Kidney (tissue), 14 donors: ENCODE results near the gene TREM2. TPM values are rescaled to one million over a fixed set of nuclear protein-coding genes. Genes with fewer than 3 reads are reported as not detected.

Experiments
- DNase-seq, 5 donors: peaks; one replicate each; pipeline ENCODE4 v3.0.0-alpha.2; 2013 to 2020
- FAIRE-seq: peaks from 2 replicates; lab custom pipeline; 2012; peaks lifted over from hg19 to GRCh38; lab: Jason Lieb, UNC
- H3K27ac ChIP-seq, 2 donors: one replicate each; pipeline ENCODE4 v1.7.0; 2013; ENCODE audit warnings: low read depth in 2 of 2, low read length in 2 of 2, inconsistent platforms in 1 of 2
- H3K27me3 ChIP-seq: one replicate; pipeline ENCODE4 v1.7.1; 2013; ENCODE audit warnings: low read length, inconsistent platforms; ENCODE audit not compliant: control insufficient read depth, insufficient read depth
- H3K36me3 ChIP-seq, 3 donors: one replicate each; pipeline versions ENCODE4 v1.7.0 to v1.7.1; 2013; ENCODE audit warnings: low read length in 3 of 3, control low read depth in 1 of 3, inconsistent platforms in 1 of 3; ENCODE audit not compliant: insufficient read depth in 3 of 3, control insufficient read depth in 2 of 3
- H3K4me1 ChIP-seq, 3 donors: one replicate each; pipeline versions ENCODE4 v1.7.0 to v1.7.1; 2013; ENCODE audit warnings: low read length in 3 of 3, inconsistent platforms in 1 of 3, low read depth in 1 of 3; ENCODE audit not compliant: control insufficient read depth in 2 of 3, insufficient read depth in 2 of 3
- H3K4me3 ChIP-seq, 3 donors: one replicate each; pipeline versions ENCODE4 v1.7.0 to v1.8.1; 2013; ENCODE audit warnings: low read length in 3 of 3, control low read depth in 1 of 3, inconsistent platforms in 1 of 3
- H3K9ac ChIP-seq, 3 donors: one replicate each; pipeline versions ENCODE4 v1.7.0 to v1.7.1; 2013; ENCODE audit warnings: low read length in 3 of 3, control low read depth in 1 of 3, inconsistent platforms in 1 of 3
- H3K9me3 ChIP-seq, 3 donors: one replicate each; pipeline versions ENCODE4 v1.7.0 to v1.7.1; 2013; ENCODE audit warnings: low read length in 3 of 3, control low read depth in 1 of 3, inconsistent platforms in 1 of 3; ENCODE audit not compliant: control insufficient read depth in 2 of 3, insufficient read depth in 1 of 3
- CTCF ChIP-seq: IDR thresholded peaks from 3 replicates; pipeline ENCODE4 v1.5.1; 2012; ENCODE audit warnings: mild to moderate bottlenecking, moderate library complexity, borderline replicate concordance; ENCODE audit not compliant: insufficient read depth; ENCODE audit errors: extremely low read depth
- intact Hi-C: fragments of 100-400 bp; cut with DNase I; formaldehyde crosslinking; loops from one replicate; pipeline ENCODE4 v1.11.1; 2022
- polyA plus RNA-seq: library from polyadenylated mRNA; stranded (reverse); fragments of 350-450 nt; fragmentation: Illumina TruSeq; extraction: RNeasy Lipid Tissue Mini Kit (QIAGEN cat#74804); gene quantifications from one replicate; pipeline ENCODE4 v1.2.3, GENCODE V29; 2014; ENCODE audit warnings: low read depth, low replicate concordance; ENCODE audit not compliant: insufficient read depth
- total RNA-seq: library from RNA; stranded (reverse); fragmentation: NEBNext Ultra II Directional; extraction: Animal tissue kit (Norgen Biotek cat#: 25700); gene quantifications from one replicate; pipeline ENCODE4 v1.2.1, GENCODE V29; 2021
- donor health status: control.
- donor health status: control.
- donor health status: control.
- donor health status: control.
- donor health status: control.
- donor health status: DM: yes; HTN: yes; CAD: no.
- donor health status: Normal renal cell carcinoma (clear cell type).

The TREM2 gene
- total and polyA plus RNA-seq, 2 donors from 2014 or later, result 3.5 to 7.8 TPM

DNA sequence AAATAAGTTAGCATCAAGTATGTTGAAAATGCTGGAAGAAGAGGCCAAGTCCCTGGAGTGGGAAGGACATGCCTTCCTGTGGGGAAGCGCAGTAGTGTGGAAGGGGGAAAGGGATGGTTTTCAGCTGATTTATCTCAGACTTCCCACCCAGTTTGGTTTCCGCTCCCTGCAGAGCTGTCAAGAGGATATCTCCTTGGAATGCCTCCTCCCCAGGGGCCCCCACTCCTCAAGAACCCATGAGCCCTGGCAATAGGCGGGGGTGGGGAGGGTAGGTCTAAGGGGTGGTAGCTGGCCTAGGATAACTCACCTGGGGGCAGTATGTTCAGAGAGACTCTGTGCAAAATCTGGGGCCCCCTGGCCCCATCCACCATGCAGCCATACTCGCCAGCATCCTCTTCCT, 9.5 kb downstream of the TREM2 start:
- no peak for DNase-seq
- H3K9me3 ChIP-seq, result no peaks in the 10 kb centered on the region
- FAIRE-seq, result no peak
- no peaks in the 10 kb centered on the region for H3K27me3 ChIP-seq
- intact Hi-C loops, result no loop called here
- no peak overlapping the region for H3K9ac ChIP-seq
- no peak for TF ChIP-seq CTCF
- H3K4me3 ChIP-seq, result no peak overlapping the region
- no peak overlapping the region for H3K27ac ChIP-seq
- H3K36me3 ChIP-seq, result peaks cover 0 to 3% (median 0%) of the 10 kb centered on the region in 3 donors
- H3K4me1 ChIP-seq, result no peaks in the 10 kb centered on the region

- Histone ChIP-seq H3K4me1 (no peaks in the 10 kb centered on the region), H3K27ac (no peak overlapping the region), H3K36me3 (peaks cover 0 to 3% (median 0%) of the 10 kb centered on the region in 3 donors), H3K27me3 (no peaks in the 10 kb centered on the region), H3K9me3 (no peaks in the 10 kb centered on the region), H3K9ac (no peak overlapping the region), H3K4me3 (no peak overlapping the region)
- no peak for TF ChIP-seq CTCF
- FAIRE-seq (no peak), DNase-seq (no peak)
- intact Hi-C loops, result no loop called here
Observed at GRCh38 chr6:41150671-41151070, 12.2 kb downstream of the TREM2 start.

DNA sequence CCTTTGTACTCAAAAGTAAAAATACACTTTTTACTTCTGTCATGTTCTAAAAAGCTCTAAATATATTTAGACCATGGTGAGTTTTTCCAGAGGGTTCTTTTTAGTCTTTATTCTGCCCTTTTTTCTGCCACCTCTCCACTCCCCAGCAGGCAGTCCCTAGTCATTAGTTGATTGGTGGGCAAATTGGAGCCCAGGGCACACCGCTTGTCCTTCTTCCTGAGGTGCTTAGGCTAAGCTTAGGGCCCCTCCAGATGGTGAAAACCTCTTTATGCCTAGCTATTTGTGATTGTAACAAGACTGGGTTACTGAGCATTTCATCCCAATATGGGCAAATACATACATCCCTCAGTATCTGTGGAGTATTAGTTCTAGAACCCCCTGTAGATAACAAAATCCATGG, 15.0 kb downstream of the TREM2 start:
- Histone ChIP-seq H3K27me3 (no peaks in the 10 kb centered on the region), H3K36me3 (peaks cover 0 to 3% (median 0%) of the 10 kb centered on the region in 3 donors), H3K27ac (no peak overlapping the region), H3K4me1 (no peaks in the 10 kb centered on the region), H3K9me3 (no peaks in the 10 kb centered on the region), H3K4me3 (no peak overlapping the region), H3K9ac (no peak overlapping the region)
- FAIRE-seq (no peak), DNase-seq (no peak)
- no peak for TF ChIP-seq CTCF
- intact Hi-C loops, result no loop called here

DNA sequence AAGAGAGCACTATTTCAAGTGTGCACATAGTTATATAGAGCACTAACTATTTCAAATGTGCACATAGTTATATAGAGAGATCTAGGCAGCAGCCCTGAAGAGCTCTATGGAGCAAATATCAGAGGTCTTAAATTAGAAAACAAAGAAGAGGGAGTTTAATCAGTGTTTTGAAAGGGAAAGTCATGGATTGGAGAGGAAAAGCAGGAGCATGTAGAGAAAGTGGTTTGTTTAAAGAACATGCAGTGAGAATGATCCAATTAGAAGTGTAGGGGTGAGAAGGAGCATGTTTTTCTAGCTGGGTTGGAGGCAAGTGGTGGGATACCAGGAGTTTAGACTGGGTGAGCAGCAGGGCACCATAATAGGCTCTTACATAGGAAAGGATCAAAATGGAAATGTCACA, 26.0 kb downstream of the TREM2 start:
- no peaks in the 10 kb centered on the region for H3K9me3 ChIP-seq
- DNase-seq, result no peak
- no peak overlapping the region for H3K9ac ChIP-seq
- no peak overlapping the region for H3K4me3 ChIP-seq
- intact Hi-C loops, result no loop called here
- H3K36me3 ChIP-seq, result peaks cover 0 to 4% (median 0%) of the 10 kb centered on the region in 3 donors
- H3K4me1 ChIP-seq, result no peaks in the 10 kb centered on the region
- TF ChIP-seq CTCF, result no peak
- no peaks in the 10 kb centered on the region for H3K27me3 ChIP-seq
- no peak for FAIRE-seq
- no peak overlapping the region for H3K27ac ChIP-seq
